Activated naive CD4-positive, alpha-beta T cell treated with anti-CD3 and anti-CD28 coated beads for 36 hours (primary cell): ENCODE measurements around the gene DNAJC27. TPM values are rescaled to one million over a fixed set of nuclear protein-coding genes. Genes with fewer than 3 reads are reported as not detected.

ENCODE experiments used
- CTCF ChIA-PET: fragments of 350-600 bp; sonication (Branson Sonifier 250); formaldehyde crosslinking; loops from one replicate; lab custom pipeline; 2021; ENCODE audit warnings: antibody characterized with exemption; lab: Charles Lee
- DNase-seq: peaks from one replicate; pipeline ENCODE4 v3.0.0-alpha.2; 2020
- H3K27ac Mint-ChIP-seq: one replicate; pipeline ENCODE4 v1.8.0; 2021; ENCODE audit warnings: mild to moderate bottlenecking, mixed read lengths
- H3K27me3 Mint-ChIP-seq: one replicate; pipeline ENCODE4 v1.8.0; 2021; ENCODE audit warnings: low read depth, mixed read lengths
- H3K36me3 Mint-ChIP-seq: one replicate; pipeline ENCODE4 v1.8.0; 2021; ENCODE audit warnings: low read depth, mixed read lengths
- H3K4me1 Mint-ChIP-seq: one replicate; pipeline ENCODE4 v1.8.0; 2021; ENCODE audit warnings: low read depth, mixed read lengths
- H3K4me3 Mint-ChIP-seq: one replicate; pipeline ENCODE4 v1.8.0; 2021; ENCODE audit warnings: mild to moderate bottlenecking, moderate library complexity, mixed read lengths
- H3K9me3 Mint-ChIP-seq: one replicate; pipeline ENCODE4 v1.8.0; 2021; ENCODE audit warnings: mixed read lengths
- intact Hi-C: fragments of 100-400 bp; cut with micrococcal nuclease; formaldehyde crosslinking; loops from one replicate; pipeline ENCODE4 v1.15.1; 2023
- total RNA-seq, 2 experiments: library from RNA; stranded (reverse); gene quantifications; one replicate each; pipeline ENCODE4 v1.2.3, GENCODE V29; 2021

Gene DNAJC27
- total RNA-seq, 2 experiments from 2014 or later, result 5.3 to 6.0 TPM

- Mint-ChIP-seq H3K4me1 (no peaks in the 10 kb centered on the region), H3K27ac (no peak overlapping the region)
- CTCF ChIA-PET, result interaction anchor here (1.0 to 1.4 kb wide), 2 partner anchors 9 to 51 kb away, joined by 3 read pairs; no protein-coding TSS in a partner anchor
Measured at GRCh38 chr2:24943427-24944053, 28.2 kb downstream of the DNAJC27 start.

GRCh38 chr2:24939353-24939752, 32.4 kb downstream of the DNAJC27 start:
- intact Hi-C loops, result no loop called here
- no peaks in the 10 kb centered on the region for H3K4me1 Mint-ChIP-seq

More at GRCh38 chr2:24943427-24944053, 28.2 kb downstream of the DNAJC27 start:
- Mint-ChIP-seq H3K27me3 (no peaks in the 10 kb centered on the region), H3K9me3 (no peaks in the 10 kb centered on the region), H3K36me3 (peaks cover 6% of the 10 kb centered on the region), H3K4me3 (no peak overlapping the region)
- intact Hi-C loops, result no loop called here
- no peak for DNase-seq

GRCh38 chr2:24937236-24937635, 34.5 kb downstream of the DNAJC27 start:
- no peak overlapping the region for H3K4me3 Mint-ChIP-seq
- CTCF ChIA-PET, result no interaction called here
- H3K36me3 Mint-ChIP-seq, result no peaks in the 10 kb centered on the region
- intact Hi-C loops, result no loop called here
- H3K9me3 Mint-ChIP-seq, result no peaks in the 10 kb centered on the region
- no peak overlapping the region for H3K27ac Mint-ChIP-seq
- no peaks in the 10 kb centered on the region for H3K4me1 Mint-ChIP-seq
- no peaks in the 10 kb centered on the region for H3K27me3 Mint-ChIP-seq
- DNase-seq, result no peak

More at GRCh38 chr2:24939353-24939752, 32.4 kb downstream of the DNAJC27 start:
- no peaks in the 10 kb centered on the region for H3K27me3 Mint-ChIP-seq
- H3K36me3 Mint-ChIP-seq, result no peaks in the 10 kb centered on the region
- H3K4me3 Mint-ChIP-seq, result no peak overlapping the region
- CTCF ChIA-PET, result no interaction called here
- no peaks in the 10 kb centered on the region for H3K9me3 Mint-ChIP-seq
- DNase-seq, result no peak
- H3K27ac Mint-ChIP-seq, result no peak overlapping the region

GRCh38 chr2:24935145-24935544, 36.6 kb downstream of the DNAJC27 start:
- Mint-ChIP-seq H3K27ac (no peak overlapping the region), H3K27me3 (no peaks in the 10 kb centered on the region), H3K4me1 (peaks cover 6% of the 10 kb centered on the region), H3K9me3 (no peaks in the 10 kb centered on the region), H3K4me3 (no peak overlapping the region), H3K36me3 (no peaks in the 10 kb centered on the region)
- DNase-seq, result no peak
- intact Hi-C loops, result no loop called here
- CTCF ChIA-PET, result no interaction called here

- no peak for DNase-seq
- no peak overlapping the region for H3K4me3 Mint-ChIP-seq
- peaks cover 6% of the 10 kb centered on the region for H3K4me1 Mint-ChIP-seq
- H3K36me3 Mint-ChIP-seq, result no peaks in the 10 kb centered on the region
- no peak overlapping the region for H3K27ac Mint-ChIP-seq
- H3K9me3 Mint-ChIP-seq, result no peaks in the 10 kb centered on the region
- CTCF ChIA-PET, result interaction anchor here (0.6 kb wide), 1 partner anchor 524 kb away, joined by 3 read pairs; no protein-coding TSS in a partner anchor
- intact Hi-C loops, result no loop called here
- no peaks in the 10 kb centered on the region for H3K27me3 Mint-ChIP-seq
Measured at GRCh38 chr2:24932715-24933114, 39.0 kb downstream of the DNAJC27 start.

GRCh38 chr2:24930768-24931167, 41.0 kb downstream of the DNAJC27 start:
- no peak overlapping the region for H3K4me3 Mint-ChIP-seq
- H3K9me3 Mint-ChIP-seq, result no peaks in the 10 kb centered on the region
- no peaks in the 10 kb centered on the region for H3K27me3 Mint-ChIP-seq
- CTCF ChIA-PET, result interaction anchor here (0.6 kb wide), 1 partner anchor 196 kb away, joined by 4 read pairs; no protein-coding TSS in a partner anchor
- no peak overlapping the region for H3K27ac Mint-ChIP-seq
- intact Hi-C loops, result no loop called here
- DNase-seq, result peak; percentile 28
- H3K4me1 Mint-ChIP-seq, result peaks cover 6% of the 10 kb centered on the region
- H3K36me3 Mint-ChIP-seq, result no peaks in the 10 kb centered on the region

GRCh38 chr2:24929230-24929629, 42.5 kb downstream of the DNAJC27 start:
- H3K9me3 Mint-ChIP-seq, result no peaks in the 10 kb centered on the region
- H3K4me3 Mint-ChIP-seq, result no peak overlapping the region
- intact Hi-C loops, result loop anchor here (10.0 kb wide), 1 partner anchor 354 kb away; no protein-coding TSS in a partner anchor
- no peak for DNase-seq
- no peak overlapping the region for H3K27ac Mint-ChIP-seq
- no peaks in the 10 kb centered on the region for H3K27me3 Mint-ChIP-seq
- no peaks in the 10 kb centered on the region for H3K36me3 Mint-ChIP-seq
- CTCF ChIA-PET, result interaction anchor here (0.7 kb wide), 1 partner anchor 35 kb away, joined by 4 read pairs; no protein-coding TSS in a partner anchor
- H3K4me1 Mint-ChIP-seq, result peaks cover 6% of the 10 kb centered on the region

GRCh38 chr2:24928036-24928435, 43.7 kb downstream of the DNAJC27 start:
- no peak for DNase-seq
- H3K27me3 Mint-ChIP-seq, result no peaks in the 10 kb centered on the region
- intact Hi-C loops, result loop anchor here (10.0 kb wide), 1 partner anchor 353 kb away; no protein-coding TSS in a partner anchor
- H3K4me3 Mint-ChIP-seq, result no peak overlapping the region
- CTCF ChIA-PET, result no interaction called here
- H3K9me3 Mint-ChIP-seq, result no peaks in the 10 kb centered on the region
- H3K27ac Mint-ChIP-seq, result no peak overlapping the region
- peaks cover 6% of the 10 kb centered on the region for H3K4me1 Mint-ChIP-seq
- no peaks in the 10 kb centered on the region for H3K36me3 Mint-ChIP-seq

- Mint-ChIP-seq H3K4me3 (no peak overlapping the region), H3K36me3 (no peaks in the 10 kb centered on the region), H3K27me3 (no peaks in the 10 kb centered on the region), H3K27ac (peak overlapping the region; percentile 62), H3K9me3 (no peaks in the 10 kb centered on the region), H3K4me1 (peaks cover 6% of the 10 kb centered on the region)
- intact Hi-C loops, result loop anchor here (10.0 kb wide), 1 partner anchor 352 kb away; no protein-coding TSS in a partner anchor
- CTCF ChIA-PET, result interaction anchor here (0.6 to 0.7 kb wide), 2 partner anchors 99 to 105 kb away, joined by 3 read pairs; no protein-coding TSS in a partner anchor
- DNase-seq, result peak; percentile 84
Measured at GRCh38 chr2:24926602-24927252, 45.0 kb downstream of the DNAJC27 start.

- no peak for DNase-seq
- peaks cover 6% of the 10 kb centered on the region for H3K4me1 Mint-ChIP-seq
- no peak overlapping the region for H3K27ac Mint-ChIP-seq
- CTCF ChIA-PET, result interaction anchor here (0.7 kb wide), 1 partner anchor 104 kb away, joined by 3 read pairs; no protein-coding TSS in a partner anchor
- H3K27me3 Mint-ChIP-seq, result no peaks in the 10 kb centered on the region
- no peak overlapping the region for H3K4me3 Mint-ChIP-seq
- H3K36me3 Mint-ChIP-seq, result no peaks in the 10 kb centered on the region
- H3K9me3 Mint-ChIP-seq, result no peaks in the 10 kb centered on the region
- intact Hi-C loops, result loop anchor here (10.0 kb wide), 1 partner anchor 351 kb away; no protein-coding TSS in a partner anchor
Measured at GRCh38 chr2:24926220-24926601, 45.5 kb downstream of the DNAJC27 start.

GRCh38 chr2:24925815-24926214, 45.9 kb downstream of the DNAJC27 start:
- Mint-ChIP-seq H3K4me1 (peaks cover 6% of the 10 kb centered on the region), H3K36me3 (no peaks in the 10 kb centered on the region), H3K4me3 (no peak overlapping the region), H3K27ac (no peak overlapping the region), H3K27me3 (no peaks in the 10 kb centered on the region), H3K9me3 (no peaks in the 10 kb centered on the region)
- CTCF ChIA-PET, result no interaction called here
- intact Hi-C loops, result loop anchor here (10.0 kb wide), 1 partner anchor 351 kb away; no protein-coding TSS in a partner anchor
- DNase-seq, result no peak

- Mint-ChIP-seq H3K4me1 (peaks cover 6% of the 10 kb centered on the region), H3K4me3 (no peak overlapping the region), H3K27ac (no peak overlapping the region), H3K27me3 (no peaks in the 10 kb centered on the region), H3K36me3 (no peaks in the 10 kb centered on the region), H3K9me3 (no peaks in the 10 kb centered on the region)
- DNase-seq, result no peak
- CTCF ChIA-PET, result no interaction called here
- intact Hi-C loops, result loop anchor here (10.0 kb wide), 1 partner anchor 350 kb away; no protein-coding TSS in a partner anchor
Measured at GRCh38 chr2:24924732-24925131, 47.0 kb downstream of the DNAJC27 start.
